ENCODE measurements around the gene PRDM16.

PRDM16 gene

GRCh38 chr1:3316340-3316943 lies 247.4 kb downstream of the PRDM16 start:
- peak; percentile 57 for DNase-seq

- no peak for DNase-seq
Measured at GRCh38 chr1:3317456-3317855, 248.5 kb downstream of the PRDM16 start.

- DNase-seq = no peak
Measured at GRCh38 chr1:3318329-3318728, 249.3 kb downstream of the PRDM16 start.

- peak; percentile 57 for DNase-seq
Measured at GRCh38 chr1:3319874-3320245, 250.9 kb downstream of the PRDM16 start.

GRCh38 chr1:3320246-3321152 lies 251.5 kb downstream of the PRDM16 start:
- DNase-seq = peak; percentile 93

- DNase-seq = no peak
Measured at GRCh38 chr1:3321559-3322449, 252.8 kb downstream of the PRDM16 start.

- DNase-seq = no peak
Measured at GRCh38 chr1:3322450-3323020, 253.5 kb downstream of the PRDM16 start.

GRCh38 chr1:3323021-3323795 lies 254.2 kb downstream of the PRDM16 start:
- DNase-seq = peak; percentile 16

- DNase-seq = no peak
Measured at GRCh38 chr1:3323796-3324703, 255.0 kb downstream of the PRDM16 start.

- DNase-seq = no peak
Measured at GRCh38 chr1:3324704-3325535, 255.9 kb downstream of the PRDM16 start.

GRCh38 chr1:3326516-3327388 lies 257.7 kb downstream of the PRDM16 start:
- no peak for DNase-seq

- DNase-seq = no peak
Measured at GRCh38 chr1:3327389-3327702, 258.3 kb downstream of the PRDM16 start.

GRCh38 chr1:3327936-3328590 lies 259.1 kb downstream of the PRDM16 start:
- no peak for DNase-seq

GRCh38 chr1:3329640-3330281 lies 260.8 kb downstream of the PRDM16 start:
- DNase-seq = no peak

GRCh38 chr1:3330771-3331245 lies 261.8 kb downstream of the PRDM16 start:
- no peak for DNase-seq

GRCh38 chr1:3331564-3331963 lies 262.6 kb downstream of the PRDM16 start:
- no peak for DNase-seq

- no peak for DNase-seq
Measured at GRCh38 chr1:3332043-3332442, 263.0 kb downstream of the PRDM16 start.

GRCh38 chr1:3332662-3333061 lies 263.7 kb downstream of the PRDM16 start:
- no peak for DNase-seq

Data from inflammatory macrophage treated with lipopolysaccharide for 4 hours (primary cell).